HCT116 (cell line): ENCODE measurements around the gene ETNK2. TPM values are rescaled to one million over a fixed set of nuclear protein-coding genes. Genes with fewer than 3 reads are reported as not detected.

Source experiments
- ATAC-seq: fragments of 200-7000 bp; cut with Tn5 transposase; 2 replicates; pipeline ENCODE4 v1.9.1; 2020; ENCODE audit warnings: mild to moderate bottlenecking, moderate library complexity
- BruUV-seq: library from RNA; stranded (reverse); fragments of 400-500 nt; replicated peaks from 2 replicates; lab custom pipeline; 2021; lab: Mats Ljungman, UMichigan
- CTCF ChIA-PET: fragments of 300-600 bp; sonication (Branson Sonifier 250); formaldehyde crosslinking; loops from one replicate; lab custom pipeline; 2021; ENCODE audit warnings: antibody characterized with exemption; lab: Charles Lee
- POLR2A ChIA-PET: fragments of 300-600, 350-600 bp; sonication (Branson Sonifier 250); formaldehyde crosslinking; loops from one replicate; lab custom pipeline; 2021; ENCODE audit warnings: antibody characterized with exemption; lab: Charles Lee
- RAD21 ChIA-PET, 2 experiments: fragments of 300-600 bp; sonication (Branson Sonifier 250); formaldehyde crosslinking; loops; one replicate each; lab custom pipeline; 2023; ENCODE audit warnings: low total read pairs in 2 of 2; ENCODE audit not compliant: uncharacterized antibody in 2 of 2, unreplicated experiment in 2 of 2, low non-redundant PET in 1 of 2; lab: Charles Lee
- DNase-seq: peaks from one replicate; pipeline ENCODE4 v3.0.0-alpha.2; 2010; ENCODE audit warnings: low read depth, low spot score
- H2AFZ ChIP-seq: fragments of 200-600 bp; shearing (Covaris generic), sonication (generic); 2 replicates; pipeline ENCODE4 v1.6.1; 2017; ENCODE audit warnings: low read depth, mixed run types, mixed read lengths, antibody characterized with exemption, low read length; ENCODE audit not compliant: poor library complexity, severe bottlenecking
- H3K27ac ChIP-seq: 2 replicates; pipeline ENCODE4 v1.5.1; 2012; ENCODE audit warnings: low read depth, low read length
- H3K27me3 ChIP-seq: fragments of 200-600 bp; sonication (generic); 2 replicates; pipeline ENCODE4 v1.6.1; 2016; ENCODE audit warnings: mixed run types, low read length, mixed read lengths; ENCODE audit not compliant: insufficient read depth
- H3K36me3 ChIP-seq, 2 experiments: fragments of 200-500 bp in 1 of 2; fragments of 200-600 bp in 1 of 2; sonication (Bioruptor generic) in 1 of 2; sonication (generic) in 1 of 2; 2 replicates each; pipeline versions ENCODE4 v1.5.1 to v1.6.1; 2014 to 2016; ENCODE audit warnings: low read length in 2 of 2, inconsistent platforms in 1 of 2, mixed read lengths in 1 of 2, mixed run types in 1 of 2; ENCODE audit not compliant: insufficient read depth in 2 of 2, control insufficient read depth in 1 of 2
- H3K4me1 ChIP-seq, 2 experiments: fragments of 200-600 bp in 1 of 2; sonication (generic) in 1 of 2; 2 replicates each; pipeline versions ENCODE4 v1.5.1 to v1.6.1; 2012 to 2017; ENCODE audit warnings: low read length in 2 of 2, inconsistent platforms in 1 of 2, mild to moderate bottlenecking in 1 of 2, mixed read lengths in 1 of 2, mixed run types in 1 of 2, moderate library complexity in 1 of 2; ENCODE audit not compliant: insufficient read depth in 2 of 2, control insufficient read depth in 1 of 2
- H3K4me2 ChIP-seq: fragments of 200-600 bp; sonication (generic); 2 replicates; pipeline ENCODE4 v1.6.1; 2017; ENCODE audit warnings: mixed run types, low read length, mixed read lengths
- H3K4me3 ChIP-seq, 2 experiments: fragments of 200-600 bp in 1 of 2; sonication (generic) in 1 of 2; replicated peaks in 1 of 2; 2 replicates each; pipeline ENCODE4 v1.5.1; 2011 to 2016; ENCODE audit warnings: low read length in 2 of 2, control low read depth in 1 of 2, low read depth in 1 of 2, mild to moderate bottlenecking in 1 of 2, mixed read lengths in 1 of 2, mixed run types in 1 of 2
- H3K79me2 ChIP-seq: fragments of 200-600 bp; sonication (generic); 2 replicates; pipeline ENCODE4 v1.6.1; 2017; ENCODE audit warnings: mild to moderate bottlenecking, mixed run types, low read length, moderate library complexity, mixed read lengths; ENCODE audit not compliant: insufficient read depth
- H3K9ac ChIP-seq: fragments of 200-600 bp; sonication (generic); 2 replicates; pipeline ENCODE4 v1.6.1; 2016; ENCODE audit warnings: low read length, mixed read lengths
- H3K9me2 ChIP-seq: fragments of 200-600 bp; sonication (generic), shearing (Covaris generic); 2 replicates; pipeline ENCODE4 v1.6.1; 2017; ENCODE audit warnings: mixed run types, mild to moderate bottlenecking, moderate library complexity; ENCODE audit not compliant: insufficient read depth
- H3K9me3 ChIP-seq, 2 experiments: fragments of 200-500 bp in 1 of 2; fragments of 200-600 bp in 1 of 2; sonication (Bioruptor generic) in 1 of 2; sonication (generic) in 1 of 2; 2 replicates each; pipeline ENCODE4 v1.6.1; 2014 to 2017; ENCODE audit warnings: low read length in 2 of 2, mixed read lengths in 2 of 2, inconsistent platforms in 1 of 2, low read depth in 1 of 2, mild to moderate bottlenecking in 1 of 2, mixed run types in 1 of 2, moderate library complexity in 1 of 2; ENCODE audit not compliant: control insufficient read depth in 1 of 2, insufficient read depth in 1 of 2
- H4K20me1 ChIP-seq: fragments of 200-600 bp; sonication (generic), shearing (Covaris generic); 2 replicates; pipeline ENCODE4 v1.6.1; 2017; ENCODE audit warnings: mixed run types, mild to moderate bottlenecking, moderate library complexity; ENCODE audit not compliant: insufficient read depth
- CTCF ChIP-seq, 3 experiments: fragments of 200-600 bp in 1 of 3; sonication (generic) in 1 of 3; IDR thresholded peaks in 2 of 3; conservative IDR thresholded peaks in 1 of 3; 2 replicates each; pipeline ENCODE4 v1.5.1; 2012 to 2017; ENCODE audit warnings: low read depth in 2 of 3, low read length in 2 of 3, antibody characterized with exemption in 1 of 3, borderline replicate concordance in 1 of 3, control low read depth in 1 of 3, mild to moderate bottlenecking in 1 of 3, mixed read lengths in 1 of 3, mixed run types in 1 of 3, moderate library complexity in 1 of 3; ENCODE audit not compliant: insufficient read depth in 1 of 3
- POLR2A ChIP-seq: IDR thresholded peaks from 2 replicates; pipeline ENCODE4 v1.7.0; 2011; ENCODE audit warnings: borderline replicate concordance; ENCODE audit not compliant: insufficient read depth, insufficient read length; ENCODE audit errors: extremely low read depth
- RAD21 ChIP-seq: IDR thresholded peaks from 2 replicates; pipeline ENCODE4 v1.6.1; 2012; ENCODE audit warnings: low read depth, mild to moderate bottlenecking
- REST ChIP-seq: IDR thresholded peaks from 2 replicates; pipeline ENCODE4 v1.6.1; 2012; ENCODE audit warnings: low read depth
- intact Hi-C: fragments of 100-400 bp; cut with micrococcal nuclease; formaldehyde crosslinking; loops from 2 replicates; pipeline ENCODE4 v1.10.0; 2022
- total RNA-seq: library from RNA; stranded (reverse); gene quantifications from one replicate; pipeline ENCODE4 v1.2.1, GENCODE V29; 2021; ENCODE audit not compliant: unreplicated experiment

ETNK2 gene
- total RNA-seq, 1 experiment from 2014 or later: 16.1 TPM

- CTCF ChIA-PET: no interaction called here
- no peak overlapping the region for H3K4me3 ChIP-seq
These were observed 27.2 kb downstream of the ETNK2 start for GRCh38 chr1:204124639-204125038.

More at GRCh38 chr1:204124639-204125038, 27.2 kb downstream of the ETNK2 start:
- ChIA-PET POLR2A (no interaction called here), RAD21 (no interaction called here)
- BruUV-seq: no TSS peak
- ATAC-seq: no peak
- no peak overlapping the region for H3K27ac ChIP-seq
- no peaks in the 10 kb centered on the region for H3K9me2 ChIP-seq
- H3K4me2 ChIP-seq: no peak overlapping the region
- no peak for TF ChIP-seq REST
- no peak for TF ChIP-seq RAD21
- TF ChIP-seq POLR2A: no peak
- TF ChIP-seq CTCF (IDR thresholded peaks at IDR 0.05 in 2 of 3, conservative IDR thresholded peaks at IDR 0.05 in 1 of 3; ENCODE audit: borderline replicate concordance in 1 of 3, insufficient read depth in 1 of 3, low read depth in 2 of 3, low read length in 2 of 3): no peak
- no peak overlapping the region for H3K9ac ChIP-seq
- H3K9me3 ChIP-seq: no peaks in the 10 kb centered on the region
- H3K4me1 ChIP-seq: peaks cover 4 to 20% of the 10 kb centered on the region in 2 experiments; a peak in 3 of 4 replicates
- H4K20me1 ChIP-seq: no peaks in the 10 kb centered on the region
- intact Hi-C loops: no loop called here
- H3K36me3 ChIP-seq: no peaks in the 10 kb centered on the region; a peak in 1 of 4 replicates
- no peak for DNase-seq
- no peaks in the 10 kb centered on the region for H3K79me2 ChIP-seq
- H2AFZ ChIP-seq: no peak overlapping the region
- H3K27me3 ChIP-seq: no peaks in the 10 kb centered on the region
